ENCODE results near the gene GNL3.

The GNL3 gene

GRCh38 chr3:52688266-52688665 is 2.4 kb downstream of the GNL3 start:
- no peak for TF ChIP-seq CTCF (IDR thresholded peaks at IDR 0.05; ENCODE audit: insufficient read depth, low read depth, low read length, missing control alignments)
- no peak for DNase-seq (ENCODE audit: low read depth)
- H3K4me3 ChIP-seq (ENCODE audit: low read depth, low read length) = no peak overlapping the region

GRCh38 chr3:52689151-52689550 is 3.3 kb downstream of the GNL3 start:
- no peak overlapping the region for H3K4me3 ChIP-seq (ENCODE audit: low read depth, low read length)
- DNase-seq (ENCODE audit: low read depth) = no peak
- no peak for TF ChIP-seq CTCF (IDR thresholded peaks at IDR 0.05; ENCODE audit: insufficient read depth, low read depth, low read length, missing control alignments)

- H3K4me3 ChIP-seq (ENCODE audit: low read depth, low read length) = no peak overlapping the region
- DNase-seq (ENCODE audit: low read depth) = no peak
- TF ChIP-seq CTCF (IDR thresholded peaks at IDR 0.05; ENCODE audit: insufficient read depth, low read depth, low read length, missing control alignments) = no peak
Observed at GRCh38 chr3:52690560-52690959, 4.7 kb downstream of the GNL3 start.

DNA sequence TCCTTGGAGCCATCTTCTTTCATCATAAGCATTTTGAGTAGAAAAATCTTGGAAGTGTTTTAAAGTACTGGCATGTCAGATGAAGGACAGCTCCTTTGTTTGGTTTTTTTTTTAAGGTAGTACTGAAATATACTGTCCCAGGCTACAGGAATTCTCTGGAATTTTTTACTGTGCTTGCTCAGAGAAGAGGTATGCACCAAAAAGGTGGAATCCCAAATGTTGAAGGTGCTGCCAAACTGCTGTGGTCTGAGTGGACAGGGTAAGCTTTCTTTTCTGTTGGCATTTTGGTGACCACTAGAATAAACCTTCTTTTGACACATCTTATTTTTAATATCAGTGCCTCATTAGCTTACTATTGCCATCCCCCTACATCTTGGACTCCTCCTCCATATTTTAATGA is 7.2 kb downstream of the GNL3 start:
- no peak for TF ChIP-seq CTCF (IDR thresholded peaks at IDR 0.05; ENCODE audit: insufficient read depth, low read depth, low read length, missing control alignments)
- DNase-seq (ENCODE audit: low read depth) = no peak
- no peak overlapping the region for H3K4me3 ChIP-seq (ENCODE audit: low read depth, low read length)

- no peak for TF ChIP-seq CTCF (IDR thresholded peaks at IDR 0.05; ENCODE audit: insufficient read depth, low read depth, low read length, missing control alignments)
- DNase-seq (ENCODE audit: low read depth) = no peak
- no peak overlapping the region for H3K4me3 ChIP-seq (ENCODE audit: low read depth, low read length)
Observed at GRCh38 chr3:52694528-52695189, 8.8 kb downstream of the GNL3 start.

GRCh38 chr3:52695798-52696671 is 10.2 kb downstream of the GNL3 start:
- DNase-seq (ENCODE audit: low read depth) = no peak
- no peak overlapping the region for H3K4me3 ChIP-seq (ENCODE audit: low read depth, low read length)
- no peak for TF ChIP-seq CTCF (IDR thresholded peaks at IDR 0.05; ENCODE audit: insufficient read depth, low read depth, low read length, missing control alignments)

All from GM12865 (cell line).